ENCODE results near the gene HDDC2.

GRCh38 chr6:125339653-125340052 lies 37.9 kb upstream of the HDDC2 start:
- no peak for TF ChIP-seq EZH2phosphoT487 (IDR thresholded peaks at IDR 0.05; ENCODE audit: low read depth, severe bottlenecking, unreplicated experiment)
- TF ChIP-seq, protein P1, sequence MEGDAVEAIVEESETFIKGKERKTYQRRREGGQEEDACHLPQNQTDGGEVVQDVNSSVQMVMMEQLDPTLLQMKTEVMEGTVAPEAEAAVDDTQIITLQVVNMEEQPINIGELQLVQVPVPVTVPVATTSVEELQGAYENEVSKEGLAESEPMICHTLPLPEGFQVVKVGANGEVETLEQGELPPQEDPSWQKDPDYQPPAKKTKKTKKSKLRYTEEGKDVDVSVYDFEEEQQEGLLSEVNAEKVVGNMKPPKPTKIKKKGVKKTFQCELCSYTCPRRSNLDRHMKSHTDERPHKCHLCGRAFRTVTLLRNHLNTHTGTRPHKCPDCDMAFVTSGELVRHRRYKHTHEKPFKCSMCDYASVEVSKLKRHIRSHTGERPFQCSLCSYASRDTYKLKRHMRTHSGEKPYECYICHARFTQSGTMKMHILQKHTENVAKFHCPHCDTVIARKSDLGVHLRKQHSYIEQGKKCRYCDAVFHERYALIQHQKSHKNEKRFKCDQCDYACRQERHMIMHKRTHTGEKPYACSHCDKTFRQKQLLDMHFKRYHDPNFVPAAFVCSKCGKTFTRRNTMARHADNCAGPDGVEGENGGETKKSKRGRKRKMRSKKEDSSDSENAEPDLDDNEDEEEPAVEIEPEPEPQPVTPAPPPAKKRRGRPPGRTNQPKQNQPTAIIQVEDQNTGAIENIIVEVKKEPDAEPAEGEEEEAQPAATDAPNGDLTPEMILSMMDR (IDR thresholded peaks at IDR 0.05; ENCODE audit: poor library complexity): no peak
- TF ChIP-seq EZH2 (IDR thresholded peaks at IDR 0.05; ENCODE audit: borderline replicate concordance): no peak
